Panc1 (cell line): Measurements from ENCODE around the gene CFAP299.

Experiments
- POLR2AphosphoS5 ChIP-seq: IDR thresholded peaks from 2 replicates; pipeline ENCODE4 v1.6.1; 2012; ENCODE audit warnings: mild to moderate bottlenecking, low read depth, low read length, moderate library complexity
- SIN3A ChIP-seq: IDR thresholded peaks from 2 replicates; pipeline ENCODE4 v1.6.1; 2012; ENCODE audit warnings: low read depth, mild to moderate bottlenecking, low read length, moderate library complexity, borderline replicate concordance; ENCODE audit not compliant: insufficient read depth
- TF ChIP-seq, protein P1 (sequence below): fragments of 450-650 bp; IDR thresholded peaks from 2 replicates; pipeline ENCODE4 v1.5.1; 2017; ENCODE audit warnings: mild to moderate bottlenecking
- TF ChIP-seq, protein P2 (sequence below), 2 experiments: IDR thresholded peaks; 2 replicates each; pipeline ENCODE4 v1.6.1; 2011 to 2012; ENCODE audit warnings: low read depth in 2 of 2, control low read depth in 1 of 2, low read length in 1 of 2, mild to moderate bottlenecking in 1 of 2, moderate library complexity in 1 of 2; ENCODE audit not compliant: insufficient read depth in 1 of 2

DNA sequence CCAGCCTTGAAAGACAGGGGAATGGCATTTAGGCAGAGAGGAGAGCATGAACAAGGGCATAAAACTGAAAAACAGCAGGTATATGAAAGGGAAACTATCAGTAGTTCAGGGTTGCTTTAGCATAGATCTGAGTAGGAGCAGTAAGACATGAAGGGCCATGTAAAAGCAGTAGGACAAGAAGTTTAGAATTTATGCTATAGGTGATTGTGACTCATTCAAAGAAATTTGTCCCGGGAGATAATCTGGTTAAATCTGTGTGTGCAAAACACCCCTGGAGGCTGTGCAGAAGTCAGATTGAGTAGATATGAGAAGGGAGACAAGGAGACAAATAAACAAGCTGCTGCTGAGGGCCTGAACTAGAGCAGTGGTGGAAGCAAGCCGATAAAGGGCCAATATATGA is 585.9 kb downstream of the CFAP299 start:
- TF ChIP-seq, protein P1, sequence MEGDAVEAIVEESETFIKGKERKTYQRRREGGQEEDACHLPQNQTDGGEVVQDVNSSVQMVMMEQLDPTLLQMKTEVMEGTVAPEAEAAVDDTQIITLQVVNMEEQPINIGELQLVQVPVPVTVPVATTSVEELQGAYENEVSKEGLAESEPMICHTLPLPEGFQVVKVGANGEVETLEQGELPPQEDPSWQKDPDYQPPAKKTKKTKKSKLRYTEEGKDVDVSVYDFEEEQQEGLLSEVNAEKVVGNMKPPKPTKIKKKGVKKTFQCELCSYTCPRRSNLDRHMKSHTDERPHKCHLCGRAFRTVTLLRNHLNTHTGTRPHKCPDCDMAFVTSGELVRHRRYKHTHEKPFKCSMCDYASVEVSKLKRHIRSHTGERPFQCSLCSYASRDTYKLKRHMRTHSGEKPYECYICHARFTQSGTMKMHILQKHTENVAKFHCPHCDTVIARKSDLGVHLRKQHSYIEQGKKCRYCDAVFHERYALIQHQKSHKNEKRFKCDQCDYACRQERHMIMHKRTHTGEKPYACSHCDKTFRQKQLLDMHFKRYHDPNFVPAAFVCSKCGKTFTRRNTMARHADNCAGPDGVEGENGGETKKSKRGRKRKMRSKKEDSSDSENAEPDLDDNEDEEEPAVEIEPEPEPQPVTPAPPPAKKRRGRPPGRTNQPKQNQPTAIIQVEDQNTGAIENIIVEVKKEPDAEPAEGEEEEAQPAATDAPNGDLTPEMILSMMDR, result no peak
- TF ChIP-seq POLR2AphosphoS5 (no peak), SIN3A (no peak)
- TF ChIP-seq, protein P2, sequence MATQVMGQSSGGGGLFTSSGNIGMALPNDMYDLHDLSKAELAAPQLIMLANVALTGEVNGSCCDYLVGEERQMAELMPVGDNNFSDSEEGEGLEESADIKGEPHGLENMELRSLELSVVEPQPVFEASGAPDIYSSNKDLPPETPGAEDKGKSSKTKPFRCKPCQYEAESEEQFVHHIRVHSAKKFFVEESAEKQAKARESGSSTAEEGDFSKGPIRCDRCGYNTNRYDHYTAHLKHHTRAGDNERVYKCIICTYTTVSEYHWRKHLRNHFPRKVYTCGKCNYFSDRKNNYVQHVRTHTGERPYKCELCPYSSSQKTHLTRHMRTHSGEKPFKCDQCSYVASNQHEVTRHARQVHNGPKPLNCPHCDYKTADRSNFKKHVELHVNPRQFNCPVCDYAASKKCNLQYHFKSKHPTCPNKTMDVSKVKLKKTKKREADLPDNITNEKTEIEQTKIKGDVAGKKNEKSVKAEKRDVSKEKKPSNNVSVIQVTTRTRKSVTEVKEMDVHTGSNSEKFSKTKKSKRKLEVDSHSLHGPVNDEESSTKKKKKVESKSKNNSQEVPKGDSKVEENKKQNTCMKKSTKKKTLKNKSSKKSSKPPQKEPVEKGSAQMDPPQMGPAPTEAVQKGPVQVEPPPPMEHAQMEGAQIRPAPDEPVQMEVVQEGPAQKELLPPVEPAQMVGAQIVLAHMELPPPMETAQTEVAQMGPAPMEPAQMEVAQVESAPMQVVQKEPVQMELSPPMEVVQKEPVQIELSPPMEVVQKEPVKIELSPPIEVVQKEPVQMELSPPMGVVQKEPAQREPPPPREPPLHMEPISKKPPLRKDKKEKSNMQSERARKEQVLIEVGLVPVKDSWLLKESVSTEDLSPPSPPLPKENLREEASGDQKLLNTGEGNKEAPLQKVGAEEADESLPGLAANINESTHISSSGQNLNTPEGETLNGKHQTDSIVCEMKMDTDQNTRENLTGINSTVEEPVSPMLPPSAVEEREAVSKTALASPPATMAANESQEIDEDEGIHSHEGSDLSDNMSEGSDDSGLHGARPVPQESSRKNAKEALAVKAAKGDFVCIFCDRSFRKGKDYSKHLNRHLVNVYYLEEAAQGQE (IDR thresholded peaks at IDR 0.05; ENCODE audit: insufficient read depth in 1 of 2, low read depth in 2 of 2, low read length in 1 of 2), result no peak
